GM18951 (cell line): Measurements from ENCODE around the gene CYTH2.

ENCODE experiments used
- POLR2A ChIP-seq: IDR thresholded peaks from 4 replicates; pipeline ENCODE4 v1.6.1; 2011; ENCODE audit warnings: mild to moderate bottlenecking; ENCODE audit not compliant: insufficient read length, insufficient read depth; ENCODE audit errors: extremely low read depth
- in situ Hi-C: fragments of 300-500 bp; cut with MboI; formaldehyde crosslinking; loops from one replicate; pipeline ENCODE4 v1.12.0; 2022; ENCODE audit warnings: low sequenced_read_pairs, mixed read lengths, inconsistent platforms; ENCODE audit not compliant: unreplicated experiment

The CYTH2 gene

DNA sequence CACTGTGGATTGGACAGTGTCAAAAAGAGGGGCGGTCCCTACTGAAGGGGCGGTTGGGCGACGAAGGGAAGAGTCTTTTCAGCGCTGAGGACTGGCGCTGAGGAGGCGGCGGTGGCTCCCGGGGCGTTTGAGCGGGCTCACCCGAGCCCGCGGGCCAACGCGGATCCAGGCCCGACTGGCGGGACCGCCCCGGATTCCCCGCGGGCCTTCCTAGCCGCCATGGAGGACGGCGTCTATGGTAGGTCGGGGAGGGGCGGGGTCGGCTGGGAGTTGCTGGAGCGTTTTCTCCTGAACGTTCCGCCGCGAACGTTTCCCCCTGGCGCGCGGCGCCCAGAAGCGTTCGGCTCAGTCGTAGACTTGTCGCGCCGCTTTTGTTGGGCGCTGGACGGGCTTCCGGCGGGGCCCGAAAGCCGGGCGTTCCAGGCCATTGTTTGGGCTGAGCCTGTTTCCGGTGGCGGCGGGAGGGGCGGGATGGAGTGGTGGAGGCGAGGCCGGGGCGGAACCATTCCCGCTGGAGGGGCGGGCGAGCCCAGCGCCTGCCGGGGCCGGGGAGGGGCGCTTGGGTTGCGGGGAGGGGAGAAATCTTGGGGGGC is at the start of gene CYTH2:
Gene CYTH2, plus strand, starts transcription at position 81 of the 593 bp plus-strand sequence. Its CDS starts 139 bp downstream, at position 220.
- in situ Hi-C loops, result no loop called here
- TF ChIP-seq POLR2A, result peak; percentile 85

- no peak for TF ChIP-seq POLR2A
- in situ Hi-C loops, result no loop called here
Observed at GRCh38 chr19:48421548-48421947, 47.6 kb upstream of the CYTH2 start.

DNA sequence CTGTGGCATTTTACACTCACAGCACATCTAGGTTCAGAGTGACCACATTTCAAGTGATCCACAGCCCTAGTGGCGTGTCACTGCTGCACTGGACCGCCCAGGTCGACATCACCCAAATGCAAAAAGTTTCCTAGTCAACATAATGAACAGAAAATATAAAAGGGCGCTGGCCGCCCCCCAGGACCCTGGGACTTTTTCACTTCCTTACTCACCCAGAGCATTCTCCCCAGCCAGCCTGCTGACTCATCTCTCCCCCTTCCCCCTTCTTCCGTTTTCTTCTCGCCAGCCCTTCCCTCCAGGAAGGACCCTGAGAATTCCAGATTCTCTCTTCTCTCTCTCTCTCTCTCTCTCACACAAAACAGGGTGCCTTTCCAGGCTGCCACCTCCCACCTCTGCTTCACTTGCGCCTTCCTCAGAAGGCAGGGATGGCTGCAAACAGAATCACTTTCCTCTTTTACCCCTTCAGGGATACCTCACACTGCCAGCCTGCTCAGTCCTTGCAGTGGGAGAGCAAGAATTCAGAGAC is 44.4 kb upstream of the CYTH2 start:
- TF ChIP-seq POLR2A, result no peak
- in situ Hi-C loops, result no loop called here

DNA sequence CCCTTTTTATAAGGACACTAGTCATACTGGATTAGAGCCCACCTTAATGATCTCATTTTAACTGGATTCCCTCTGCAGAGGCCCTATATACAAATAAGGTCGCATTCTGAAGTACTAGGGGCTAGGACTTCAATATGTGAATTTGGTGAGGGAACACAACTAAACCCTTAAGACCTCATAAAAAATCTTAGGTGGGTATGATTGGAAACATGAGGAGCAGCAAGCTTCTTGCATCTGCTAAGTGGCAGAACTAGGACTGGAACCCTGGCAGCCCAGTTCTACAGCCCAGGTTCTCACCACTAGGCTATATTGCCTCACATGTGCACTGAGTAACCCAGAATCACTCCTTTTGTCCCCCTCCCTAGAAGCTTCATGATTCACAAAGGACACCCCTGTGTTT is 40.5 kb upstream of the CYTH2 start:
- no peak for TF ChIP-seq POLR2A
- in situ Hi-C loops, result no loop called here

- in situ Hi-C loops, result no loop called here
- TF ChIP-seq POLR2A, result no peak
Observed at GRCh38 chr19:48433337-48433736, 35.8 kb upstream of the CYTH2 start.

- no peak for TF ChIP-seq POLR2A
- in situ Hi-C loops, result no loop called here
Observed at GRCh38 chr19:48436586-48436985, 32.6 kb upstream of the CYTH2 start.

DNA sequence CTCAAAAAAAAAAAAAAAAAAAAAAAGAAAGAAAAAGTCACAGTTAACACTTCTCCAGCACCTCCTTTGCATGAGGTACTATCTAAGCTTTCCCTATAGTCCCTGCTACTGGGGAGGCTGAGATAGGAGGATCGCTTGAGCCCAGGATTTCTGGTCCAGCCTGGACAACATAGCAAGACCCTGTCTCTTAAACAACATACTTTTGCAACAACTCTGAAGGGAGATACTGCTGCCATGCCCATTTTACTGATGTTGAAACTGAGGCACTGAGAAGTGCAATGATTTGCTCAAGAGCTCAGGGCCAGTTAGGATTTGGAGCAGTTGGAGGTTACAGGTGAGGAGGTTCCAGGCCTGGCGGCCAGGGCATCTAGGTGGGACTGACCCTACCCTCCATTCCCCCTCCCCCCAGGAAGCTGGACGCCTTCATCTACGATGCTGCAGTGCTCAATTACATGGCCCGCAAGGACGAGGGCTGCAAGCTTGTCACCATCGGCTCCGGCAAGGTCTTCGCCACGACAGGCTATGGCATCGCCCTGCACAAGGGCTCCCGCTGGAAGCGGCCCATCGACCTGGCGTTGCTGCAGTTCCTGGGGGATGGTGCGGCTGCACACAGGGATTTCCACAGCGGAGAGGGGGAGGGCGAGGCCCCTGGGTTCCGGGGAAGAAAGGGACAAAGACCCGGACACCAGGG is 27.7 kb upstream of the CYTH2 start:
- no peak for TF ChIP-seq POLR2A
- in situ Hi-C loops, result no loop called here

DNA sequence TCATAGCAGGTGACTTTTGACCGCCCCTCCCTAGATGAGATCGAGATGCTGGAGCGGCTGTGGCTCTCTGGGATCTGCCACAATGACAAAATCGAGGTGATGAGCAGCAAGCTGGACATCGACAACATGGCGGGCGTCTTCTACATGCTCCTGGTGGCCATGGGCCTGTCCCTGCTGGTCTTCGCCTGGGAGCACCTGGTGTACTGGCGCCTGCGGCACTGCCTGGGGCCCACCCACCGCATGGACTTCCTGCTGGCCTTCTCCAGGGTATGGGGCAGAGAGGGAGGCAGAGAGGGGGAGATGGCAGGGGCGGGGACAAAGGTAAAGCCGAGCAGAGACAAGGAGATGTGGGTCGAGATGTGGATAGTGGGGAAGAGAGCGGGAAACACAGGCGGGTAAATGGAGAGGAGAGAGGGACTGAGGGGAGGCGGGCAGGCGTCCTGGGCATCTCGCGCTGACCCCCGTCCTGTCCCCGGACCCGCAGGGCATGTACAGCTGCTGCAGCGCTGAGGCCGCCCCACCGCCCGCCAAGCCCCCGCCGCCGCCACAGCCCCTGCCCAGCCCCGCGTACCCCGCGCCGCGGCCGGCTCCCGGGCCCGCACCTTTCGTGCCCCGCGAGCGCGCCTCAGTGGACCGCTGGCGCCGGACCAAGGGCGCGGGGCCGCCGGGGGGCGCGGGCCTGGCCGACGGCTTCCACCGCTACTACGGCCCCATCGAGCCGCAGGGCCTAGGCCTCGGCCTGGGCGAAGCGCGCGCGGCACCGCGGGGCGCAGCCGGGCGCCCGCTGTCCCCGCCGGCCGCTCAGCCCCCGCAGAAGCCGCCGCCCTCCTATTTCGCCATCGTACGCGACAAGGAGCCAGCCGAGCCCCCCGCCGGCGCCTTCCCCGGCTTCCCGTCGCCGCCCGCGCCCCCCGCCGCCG is 26.8 kb upstream of the CYTH2 start:
- in situ Hi-C loops, result no loop called here
- no peak for TF ChIP-seq POLR2A

- in situ Hi-C loops, result no loop called here
- TF ChIP-seq POLR2A, result no peak
Observed at GRCh38 chr19:48443256-48443655, 25.9 kb upstream of the CYTH2 start.

- no peak for TF ChIP-seq POLR2A
- in situ Hi-C loops, result no loop called here
Observed at GRCh38 chr19:48443731-48444128, 25.4 kb upstream of the CYTH2 start.

- TF ChIP-seq POLR2A, result no peak
- in situ Hi-C loops, result no loop called here
Observed at GRCh38 chr19:48444129-48444935, 24.8 kb upstream of the CYTH2 start.

DNA sequence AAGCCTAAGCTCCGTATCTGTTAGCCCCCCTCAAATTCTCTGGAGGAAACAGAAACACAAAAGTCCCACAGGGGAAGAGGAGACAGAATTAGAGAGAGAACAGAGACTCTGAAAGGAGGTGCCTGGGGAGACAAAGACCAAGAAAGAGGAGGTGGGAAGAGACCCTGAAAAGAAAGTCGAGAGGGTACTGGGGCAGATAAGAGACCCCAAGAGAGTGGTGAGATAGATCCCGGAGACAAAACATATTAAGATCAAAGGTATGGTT is 24.3 kb upstream of the CYTH2 start:
- in situ Hi-C loops, result no loop called here
- TF ChIP-seq POLR2A, result no peak

DNA sequence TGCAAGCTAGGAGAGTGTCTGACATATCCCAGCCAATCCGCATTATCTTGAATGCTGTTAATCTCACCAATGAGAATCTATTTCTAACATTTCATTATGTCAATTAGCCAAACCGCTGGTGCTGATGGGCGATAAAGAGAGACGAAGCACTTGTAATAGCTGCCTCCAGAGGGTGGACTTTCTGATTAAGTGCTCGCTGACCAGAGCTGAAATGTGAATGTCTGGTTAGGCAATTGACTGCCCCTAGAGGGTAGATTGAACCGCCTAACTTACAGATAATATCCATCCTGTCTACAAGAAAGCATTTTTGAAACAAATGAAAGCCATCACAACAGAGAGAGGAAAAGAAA is 23.9 kb upstream of the CYTH2 start:
- in situ Hi-C loops, result no loop called here

More for the DNA sequence above, 23.9 kb upstream of the CYTH2 start:
- no peak for TF ChIP-seq POLR2A
